OCI-LY3 (cell line): Measurements from ENCODE around the gene NINJ1.

Experiments used
- CTCF ChIP-seq: fragments of 200-600, 300-600 bp; sonication (generic); IDR thresholded peaks from 2 replicates; pipeline ENCODE4 v1.5.1; 2014; ENCODE audit warnings: antibody characterized with exemption, low read length, low read depth
- EZH2phosphoT487 ChIP-seq: fragments of 200-600 bp; shearing (Covaris generic); IDR thresholded peaks from 2 replicates; pipeline ENCODE4 v1.6.1; 2018; ENCODE audit warnings: antibody characterized with exemption, mixed run types, low read depth

GRCh38 chr9:93095205-93096130, 38.6 kb downstream of the NINJ1 start:
- TF ChIP-seq CTCF: no peak
- TF ChIP-seq EZH2phosphoT487: no peak
